Measurements from ENCODE around the gene TULP4. TPM values are rescaled to one million over a fixed set of nuclear protein-coding genes. Genes with fewer than 3 reads are reported as not detected.

TULP4 gene
- total RNA-seq, 1 donor from 2014 or later: 171 TPM

DNA sequence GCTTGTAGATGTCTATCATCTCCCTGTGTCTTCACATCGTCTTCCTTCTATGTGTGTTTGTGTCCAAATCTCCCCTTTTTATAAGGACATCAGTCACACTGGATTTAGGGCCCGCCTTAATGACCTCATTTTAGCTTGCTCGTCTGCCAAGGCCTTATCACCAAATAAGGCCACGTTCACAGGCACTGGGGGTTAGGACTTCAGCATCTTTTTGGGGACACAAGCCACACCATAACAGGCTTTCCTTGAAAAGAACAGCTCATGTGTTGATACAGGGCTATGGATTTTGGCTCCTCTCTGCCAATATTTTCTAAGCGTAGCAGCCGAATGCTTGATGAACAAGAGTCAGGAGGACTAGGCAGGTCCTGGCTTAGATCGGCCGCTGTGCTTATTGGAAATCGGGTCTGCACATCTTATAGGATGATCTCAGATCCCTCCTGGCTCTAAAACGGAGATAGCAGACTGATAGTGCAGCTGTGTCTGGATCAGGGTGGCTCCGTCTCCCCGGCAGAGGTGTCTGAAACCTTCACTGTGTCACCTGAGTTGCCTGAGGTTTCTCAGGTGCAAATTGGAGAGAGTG, 231.4 kb downstream of the TULP4 start:
- DNase-seq (ENCODE audit: low spot score, unreplicated experiment): no peak
- no peak overlapping the region for H3K4me3 Mint-ChIP-seq (ENCODE audit: low read depth)
- no peak for TF ChIP-seq CTCF (IDR thresholded peaks at IDR 0.05; ENCODE audit: unreplicated experiment)
- no peak overlapping the region for H3K27ac Mint-ChIP-seq
- H3K4me1 Mint-ChIP-seq (ENCODE audit: low read depth): peaks cover 16% of the 10 kb centered on the region
- no peaks in the 10 kb centered on the region for H3K9me3 Mint-ChIP-seq (ENCODE audit: low read depth)
- H3K36me3 Mint-ChIP-seq (ENCODE audit: insufficient read depth): peaks cover 3% of the 10 kb centered on the region
- peaks cover 18% of the 10 kb centered on the region for H3K27me3 Mint-ChIP-seq

- Mint-ChIP-seq H3K4me3 (ENCODE audit: low read depth) (no peak overlapping the region), H3K9me3 (ENCODE audit: low read depth) (no peaks in the 10 kb centered on the region), H3K27me3 (peaks cover 12% of the 10 kb centered on the region), H3K4me1 (ENCODE audit: low read depth) (peaks cover 16% of the 10 kb centered on the region), H3K27ac (no peak overlapping the region), H3K36me3 (ENCODE audit: insufficient read depth) (peaks cover 3% of the 10 kb centered on the region)
- no peak for DNase-seq (ENCODE audit: low spot score, unreplicated experiment)
- TF ChIP-seq CTCF (IDR thresholded peaks at IDR 0.05; ENCODE audit: unreplicated experiment): no peak
Measured at GRCh38 chr6:158544428-158544827, 232.2 kb downstream of the TULP4 start.

DNA sequence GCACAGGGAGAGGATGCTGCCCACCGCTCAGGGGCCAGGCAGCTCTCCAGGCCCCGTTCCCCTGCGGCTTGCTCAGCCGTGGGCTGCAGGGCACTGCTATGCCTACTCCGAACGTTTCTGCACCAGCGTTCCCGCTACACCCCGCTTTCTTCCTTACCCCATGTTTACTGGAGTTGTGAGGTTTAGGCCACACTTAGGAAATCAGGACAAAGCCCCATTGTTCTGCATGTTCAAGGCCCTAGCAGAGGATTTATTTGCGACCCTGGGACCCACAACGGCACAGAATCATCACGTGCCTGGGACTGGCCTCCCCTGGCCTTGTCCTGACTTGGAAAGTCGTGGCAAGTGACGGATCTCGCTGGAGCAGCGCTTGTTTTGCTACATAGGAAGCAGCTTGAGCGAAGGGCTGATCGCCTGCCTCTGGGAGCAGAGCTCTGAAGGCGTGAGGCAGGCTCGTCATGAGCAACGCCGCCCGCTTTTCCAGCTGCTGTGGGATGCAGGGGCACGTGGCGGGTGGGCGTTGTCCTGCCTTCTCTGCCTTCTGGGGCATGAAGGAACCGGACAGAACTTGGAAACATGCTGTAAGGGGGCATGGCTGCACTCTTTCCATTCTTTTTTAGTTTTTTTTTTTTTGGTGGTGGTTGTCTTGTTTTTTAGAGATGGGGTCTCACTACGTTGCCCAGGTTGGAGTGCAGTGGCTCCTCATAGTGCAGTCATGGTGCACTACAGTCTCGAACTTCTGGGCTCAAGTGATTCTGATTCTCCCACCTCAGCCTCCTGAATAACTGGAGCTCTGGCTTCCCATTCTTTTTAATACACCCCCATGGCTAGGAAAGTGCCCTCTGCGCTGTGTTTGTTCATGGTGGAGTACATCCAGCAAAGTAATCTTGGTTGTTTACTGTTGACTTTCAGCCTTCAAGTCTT, 233.0 kb downstream of the TULP4 start:
- no peak for DNase-seq (ENCODE audit: low spot score, unreplicated experiment)
- no peaks in the 10 kb centered on the region for H3K9me3 Mint-ChIP-seq (ENCODE audit: low read depth)
- no peak overlapping the region for H3K4me3 Mint-ChIP-seq (ENCODE audit: low read depth)
- H3K4me1 Mint-ChIP-seq (ENCODE audit: low read depth): peaks cover 16% of the 10 kb centered on the region
- peaks cover 6% of the 10 kb centered on the region for H3K27me3 Mint-ChIP-seq
- no peaks in the 10 kb centered on the region for H3K36me3 Mint-ChIP-seq (ENCODE audit: insufficient read depth)
- TF ChIP-seq CTCF (IDR thresholded peaks at IDR 0.05; ENCODE audit: unreplicated experiment): no peak
- H3K27ac Mint-ChIP-seq: no peak overlapping the region

DNA sequence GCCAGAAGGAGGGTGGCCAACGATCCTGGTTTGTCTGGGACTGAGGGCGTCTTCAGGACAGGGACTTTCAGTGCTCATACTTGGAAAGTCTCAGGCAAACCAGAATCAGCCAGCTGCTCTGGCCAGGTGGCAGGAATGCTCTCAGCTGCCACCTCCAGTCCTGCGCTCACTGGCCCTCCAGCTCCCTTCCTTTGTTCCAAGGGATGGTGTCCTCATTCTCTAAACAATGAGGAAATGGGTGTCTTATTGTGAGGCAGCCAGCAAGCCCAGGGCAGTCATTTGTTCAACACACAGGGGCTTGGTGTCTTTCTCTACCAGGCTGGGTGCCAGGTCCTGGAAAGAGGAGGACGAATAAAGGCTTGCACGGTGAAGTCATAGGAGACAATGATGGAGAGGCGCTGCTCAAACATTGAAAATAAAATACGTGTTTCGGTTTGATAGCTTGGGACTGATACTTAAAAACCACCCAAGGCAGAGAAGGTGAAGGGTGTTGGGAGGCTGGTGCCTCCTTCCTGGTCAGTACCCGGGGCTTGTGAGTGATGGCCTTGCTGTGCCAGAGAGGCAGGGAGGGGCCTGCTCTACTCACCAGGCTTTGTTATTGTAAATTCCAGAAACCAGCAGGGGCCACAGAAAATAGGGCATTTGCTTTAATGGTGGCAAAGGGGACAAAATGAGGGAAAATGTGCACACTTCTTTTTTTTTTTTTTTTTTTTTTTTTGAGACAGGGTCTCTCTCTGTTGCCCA, 236.3 kb downstream of the TULP4 start:
- no peak for TF ChIP-seq CTCF (IDR thresholded peaks at IDR 0.05; ENCODE audit: unreplicated experiment)
- DNase-seq (ENCODE audit: low spot score, unreplicated experiment): no peak
- H3K27me3 Mint-ChIP-seq: peaks cover 4% of the 10 kb centered on the region
- H3K9me3 Mint-ChIP-seq (ENCODE audit: low read depth): no peaks in the 10 kb centered on the region
- H3K4me1 Mint-ChIP-seq (ENCODE audit: low read depth): peaks cover 22% of the 10 kb centered on the region
- no peaks in the 10 kb centered on the region for H3K36me3 Mint-ChIP-seq (ENCODE audit: insufficient read depth)
- peak overlapping the region; percentile 8 for H3K27ac Mint-ChIP-seq
- no peak overlapping the region for H3K4me3 Mint-ChIP-seq (ENCODE audit: low read depth)
